Measurements from ENCODE around the gene NCEH1.
"Not testable (repeated sequence)": the region's sequence is repeated elsewhere in the genome, so short reads cannot be mapped to it uniquely, and the experiment has no call there.

Gene NCEH1, protein sequence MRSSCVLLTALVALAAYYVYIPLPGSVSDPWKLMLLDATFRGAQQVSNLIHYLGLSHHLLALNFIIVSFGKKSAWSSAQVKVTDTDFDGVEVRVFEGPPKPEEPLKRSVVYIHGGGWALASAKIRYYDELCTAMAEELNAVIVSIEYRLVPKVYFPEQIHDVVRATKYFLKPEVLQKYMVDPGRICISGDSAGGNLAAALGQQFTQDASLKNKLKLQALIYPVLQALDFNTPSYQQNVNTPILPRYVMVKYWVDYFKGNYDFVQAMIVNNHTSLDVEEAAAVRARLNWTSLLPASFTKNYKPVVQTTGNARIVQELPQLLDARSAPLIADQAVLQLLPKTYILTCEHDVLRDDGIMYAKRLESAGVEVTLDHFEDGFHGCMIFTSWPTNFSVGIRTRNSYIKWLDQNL

DNA sequence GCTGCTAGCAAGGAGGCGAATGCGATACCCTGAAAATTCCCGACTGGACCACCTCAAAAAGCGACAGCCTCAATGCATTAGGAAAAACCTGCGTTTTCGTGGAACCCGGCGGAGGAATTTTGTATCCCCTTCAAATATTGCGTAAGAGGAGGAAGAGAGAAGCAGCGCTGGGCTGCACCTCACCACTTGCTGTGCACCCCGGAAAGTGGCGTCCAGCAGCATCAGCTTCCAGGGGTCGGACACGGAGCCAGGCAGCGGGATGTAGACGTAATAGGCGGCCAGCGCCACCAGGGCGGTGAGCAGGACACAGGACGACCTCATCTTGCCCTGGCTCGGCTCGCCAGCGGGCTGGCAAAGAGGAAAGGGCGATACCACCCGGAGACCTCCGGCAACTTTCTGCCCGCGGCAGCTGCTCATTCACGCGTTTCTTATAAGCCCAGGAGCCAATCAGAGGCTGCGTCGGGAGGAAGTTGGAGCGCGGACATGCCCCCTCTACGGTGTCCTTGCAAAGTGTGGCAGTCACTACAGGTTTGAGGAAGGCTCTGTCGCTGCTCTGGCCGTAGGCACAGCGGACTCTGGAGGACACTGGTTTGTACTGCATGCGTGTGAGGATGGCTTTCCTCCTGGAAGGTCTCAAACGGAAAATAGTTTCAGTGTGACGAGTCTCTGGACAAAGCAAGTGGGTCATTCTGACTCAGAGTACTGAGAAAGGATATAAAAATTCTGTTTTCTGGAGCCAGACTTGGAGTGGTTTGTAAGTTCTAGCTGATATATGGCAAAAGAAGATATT is at the start of gene NCEH1:
NCEH1 (minus strand) TSS at position 404 of the 790 bp plus-strand sequence; CDS start at position 321, 83 bp downstream.
- Histone ChIP-seq H3K9me3 (ENCODE audit: control insufficient read depth, insufficient read depth, low read length) (no peaks in the 10 kb centered on the region), H3K27me3 (ENCODE audit: control insufficient read depth, insufficient read depth, low read length) (no peaks in the 10 kb centered on the region), H3K9ac (ENCODE audit: low read depth, low read length) (peak within 1 kb of the TSS; percentile 70), H3K4me1 (ENCODE audit: control insufficient read depth, insufficient read depth, low read length) (peaks cover 12% of the 10 kb centered on the region), H3K4me3 (ENCODE audit: low read depth, low read length) (peak within 1 kb of the TSS; percentile 98), H3K36me3 (ENCODE audit: control insufficient read depth, insufficient read depth, low read length) (no peaks in the 10 kb centered on the region)

DNA sequence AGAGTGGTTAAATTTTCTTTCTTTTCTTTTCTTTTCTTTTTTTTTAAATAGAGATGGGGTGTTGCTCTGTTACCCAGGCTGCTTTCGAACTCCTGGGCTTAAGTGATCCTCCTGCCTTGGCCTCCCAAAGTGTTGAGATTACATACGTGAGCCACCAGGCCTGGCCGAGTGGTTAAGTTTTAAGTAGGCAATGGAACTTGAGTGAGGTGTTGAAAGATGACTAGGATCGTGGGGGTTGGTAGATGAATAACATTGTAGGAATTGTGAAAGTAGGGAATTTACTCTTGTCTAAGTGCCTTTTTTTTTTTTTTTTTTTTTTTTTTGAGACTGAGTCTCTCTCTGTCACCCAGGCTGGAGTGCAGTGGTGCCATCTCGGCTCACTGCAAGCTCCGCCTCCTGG is 49.5 kb upstream of the NCEH1 start:
- H3K27me3 ChIP-seq (ENCODE audit: control insufficient read depth, insufficient read depth, low read length); H3K4me1 ChIP-seq (ENCODE audit: control insufficient read depth, insufficient read depth, low read length); H3K9me3 ChIP-seq (ENCODE audit: control insufficient read depth, insufficient read depth, low read length); H3K9ac ChIP-seq (ENCODE audit: low read depth, low read length); H3K4me3 ChIP-seq (ENCODE audit: low read depth, low read length): not testable (repeated sequence)
- H3K36me3 ChIP-seq (ENCODE audit: control insufficient read depth, insufficient read depth, low read length): peaks cover 35% of the 10 kb centered on the region

DNA sequence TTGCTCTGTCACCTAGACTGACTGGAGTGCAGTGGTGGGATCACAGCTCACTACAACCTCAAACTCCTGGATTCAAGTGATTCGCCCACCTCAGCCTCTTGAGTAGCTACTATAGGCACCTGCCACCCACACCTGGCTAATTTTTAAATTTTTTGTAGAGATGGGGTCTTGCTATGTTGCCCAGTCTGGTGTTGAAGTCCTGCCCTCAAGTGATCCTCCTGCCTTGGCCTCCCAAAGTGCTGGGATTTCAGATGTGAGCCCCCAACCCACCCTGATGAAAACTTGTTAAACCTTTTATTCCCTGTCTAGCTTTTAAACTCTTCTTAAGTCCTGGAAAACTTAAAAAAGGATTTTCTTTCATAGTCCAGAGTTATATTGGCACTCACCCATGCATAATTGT is 42.3 kb upstream of the NCEH1 start:
- Histone ChIP-seq H3K4me1 (ENCODE audit: control insufficient read depth, insufficient read depth, low read length) (peaks cover 8% of the 10 kb centered on the region), H3K9ac (ENCODE audit: low read depth, low read length) (no peak overlapping the region), H3K27me3 (ENCODE audit: control insufficient read depth, insufficient read depth, low read length) (no peaks in the 10 kb centered on the region), H3K9me3 (ENCODE audit: control insufficient read depth, insufficient read depth, low read length) (no peaks in the 10 kb centered on the region), H3K36me3 (ENCODE audit: control insufficient read depth, insufficient read depth, low read length) (peaks cover 12% of the 10 kb centered on the region), H3K4me3 (ENCODE audit: low read depth, low read length) (no peak overlapping the region)

DNA sequence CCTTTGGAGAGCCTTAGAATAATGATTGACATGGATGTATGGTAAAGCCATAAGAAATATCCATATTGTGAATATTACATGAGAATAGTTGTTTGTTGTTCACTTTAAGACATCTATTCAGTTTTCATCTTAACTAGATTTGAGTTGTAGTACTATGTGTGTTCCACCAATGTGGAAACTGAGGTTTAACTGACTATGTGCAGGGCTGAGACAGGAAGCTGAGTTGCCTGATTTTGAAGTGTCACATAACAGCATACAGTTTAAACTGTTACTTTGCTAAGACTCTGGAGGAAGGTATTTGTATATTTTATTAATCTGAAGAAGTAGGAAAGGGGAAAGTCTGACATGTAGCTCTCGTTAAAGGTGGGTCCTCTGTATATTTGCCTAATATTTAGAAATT is 41.8 kb upstream of the NCEH1 start:
- H3K36me3 ChIP-seq (ENCODE audit: control insufficient read depth, insufficient read depth, low read length): peaks cover 12% of the 10 kb centered on the region
- H3K9me3 ChIP-seq (ENCODE audit: control insufficient read depth, insufficient read depth, low read length): no peaks in the 10 kb centered on the region
- peaks cover 8% of the 10 kb centered on the region for H3K4me1 ChIP-seq (ENCODE audit: control insufficient read depth, insufficient read depth, low read length)
- H3K4me3 ChIP-seq (ENCODE audit: low read depth, low read length): peak overlapping the region; percentile 6
- H3K27me3 ChIP-seq (ENCODE audit: control insufficient read depth, insufficient read depth, low read length): no peaks in the 10 kb centered on the region
- H3K9ac ChIP-seq (ENCODE audit: low read depth, low read length): no peak overlapping the region

DNA sequence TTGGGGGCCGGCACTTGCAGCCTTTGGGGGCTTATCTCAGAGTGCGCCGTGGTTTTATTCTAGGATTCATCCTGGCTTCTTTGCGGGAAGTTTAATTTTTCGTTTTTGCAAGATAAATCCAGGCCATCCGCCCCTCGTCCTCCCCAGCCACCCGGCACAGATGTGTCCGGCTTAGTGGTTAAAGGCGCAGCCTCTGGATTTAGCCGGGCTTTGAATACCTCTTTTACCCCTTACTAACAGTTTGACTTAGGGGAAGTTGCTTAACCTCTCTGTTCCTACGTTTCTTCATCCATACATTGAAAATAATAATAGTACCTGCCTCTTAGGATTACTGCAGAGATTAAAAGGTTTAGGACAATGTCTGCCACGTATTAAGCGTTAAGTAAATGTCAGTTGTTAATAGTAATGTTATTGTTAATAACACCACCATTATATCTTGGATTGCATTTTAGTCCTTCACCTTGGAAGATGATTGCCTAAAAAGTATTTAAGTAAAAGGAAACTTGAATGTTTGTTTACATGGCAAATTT is 40.4 kb upstream of the NCEH1 start:
- peaks cover 10% of the 10 kb centered on the region for H3K36me3 ChIP-seq (ENCODE audit: control insufficient read depth, insufficient read depth, low read length)
- H3K27me3 ChIP-seq (ENCODE audit: control insufficient read depth, insufficient read depth, low read length): no peaks in the 10 kb centered on the region
- peak overlapping the region; percentile 90 for H3K9ac ChIP-seq (ENCODE audit: low read depth, low read length)
- peak overlapping the region; percentile 91 for H3K4me3 ChIP-seq (ENCODE audit: low read depth, low read length)
- H3K9me3 ChIP-seq (ENCODE audit: control insufficient read depth, insufficient read depth, low read length): no peaks in the 10 kb centered on the region
- H3K4me1 ChIP-seq (ENCODE audit: control insufficient read depth, insufficient read depth, low read length): peaks cover 8% of the 10 kb centered on the region

DNA sequence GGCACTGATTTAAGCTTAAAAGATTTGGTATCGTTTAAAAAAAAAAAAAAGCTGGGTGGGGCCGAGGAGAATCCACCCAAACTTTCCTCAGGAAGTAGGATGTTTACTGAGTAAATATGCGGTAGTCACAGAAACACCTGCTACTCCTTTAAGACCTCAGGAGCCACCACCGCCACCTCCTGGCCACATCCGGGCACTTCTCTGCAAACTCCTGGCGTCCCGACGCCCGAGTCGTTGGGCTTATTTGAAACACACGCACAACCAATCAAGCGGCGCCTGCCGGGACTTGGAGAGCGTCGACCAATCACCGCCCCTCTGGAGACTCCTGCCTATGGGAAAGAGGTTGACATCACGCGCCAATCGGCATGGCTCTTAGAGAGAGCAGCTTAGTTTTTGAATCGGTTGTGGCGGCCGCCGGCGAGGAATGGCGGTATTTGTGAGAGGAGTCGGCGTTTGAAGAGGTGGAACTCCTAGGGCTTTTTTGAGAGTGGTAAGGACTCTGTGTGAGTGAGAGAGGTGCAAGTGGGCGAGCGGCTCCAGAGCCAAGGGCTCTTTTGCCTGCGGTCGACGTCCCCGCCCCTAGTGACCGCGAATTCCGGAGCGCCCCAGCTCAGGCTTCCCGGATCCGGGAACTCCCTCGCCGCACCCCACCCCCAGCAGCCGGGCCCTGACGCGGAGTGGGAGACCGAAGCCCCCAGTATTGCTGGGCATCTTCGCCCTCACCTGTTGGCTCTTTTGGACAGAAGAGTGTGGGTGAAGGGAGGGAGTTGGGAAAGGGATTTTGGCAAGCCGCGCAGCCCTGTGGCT is 39.7 kb upstream of the NCEH1 start, which contains the start of gene ECT2:
ECT2 (plus strand) TSS at position 359 of the 807 bp plus-strand sequence. CDS start 3,805 bp downstream, outside the sequence.
- H3K4me3 ChIP-seq (ENCODE audit: low read depth, low read length): peak within 1 kb of the TSS; percentile 91
- no peaks in the 10 kb centered on the region for H3K9me3 ChIP-seq (ENCODE audit: control insufficient read depth, insufficient read depth, low read length)
- H3K27me3 ChIP-seq (ENCODE audit: control insufficient read depth, insufficient read depth, low read length): no peaks in the 10 kb centered on the region
- H3K4me1 ChIP-seq (ENCODE audit: control insufficient read depth, insufficient read depth, low read length): peaks cover 8% of the 10 kb centered on the region
- peak within 1 kb of the TSS; percentile 90 for H3K9ac ChIP-seq (ENCODE audit: low read depth, low read length)
- H3K36me3 ChIP-seq (ENCODE audit: control insufficient read depth, insufficient read depth, low read length): peaks cover 3% of the 10 kb centered on the region

DNA sequence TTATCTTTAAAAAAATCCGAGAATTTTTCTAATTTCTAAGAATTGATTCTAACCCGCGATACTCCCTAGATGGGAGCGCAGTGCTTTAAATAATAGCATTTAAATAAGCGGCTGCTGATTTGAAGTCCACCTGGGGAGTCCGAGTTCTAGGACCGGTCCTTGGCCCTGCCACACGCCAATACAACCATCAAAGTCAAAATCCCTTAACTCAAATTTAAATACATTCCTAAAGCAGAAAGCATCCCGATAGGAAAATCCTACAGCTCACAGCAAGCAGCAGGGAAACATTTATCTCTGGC is 39.2 kb upstream of the NCEH1 start:
- Histone ChIP-seq H3K4me3 (ENCODE audit: low read depth, low read length) (peak overlapping the region; percentile 51), H3K9me3 (ENCODE audit: control insufficient read depth, insufficient read depth, low read length) (no peaks in the 10 kb centered on the region), H3K4me1 (ENCODE audit: control insufficient read depth, insufficient read depth, low read length) (peaks cover 6% of the 10 kb centered on the region), H3K27me3 (ENCODE audit: control insufficient read depth, insufficient read depth, low read length) (no peaks in the 10 kb centered on the region), H3K9ac (ENCODE audit: low read depth, low read length) (no peak overlapping the region), H3K36me3 (ENCODE audit: control insufficient read depth, insufficient read depth, low read length) (no peaks in the 10 kb centered on the region)

DNA sequence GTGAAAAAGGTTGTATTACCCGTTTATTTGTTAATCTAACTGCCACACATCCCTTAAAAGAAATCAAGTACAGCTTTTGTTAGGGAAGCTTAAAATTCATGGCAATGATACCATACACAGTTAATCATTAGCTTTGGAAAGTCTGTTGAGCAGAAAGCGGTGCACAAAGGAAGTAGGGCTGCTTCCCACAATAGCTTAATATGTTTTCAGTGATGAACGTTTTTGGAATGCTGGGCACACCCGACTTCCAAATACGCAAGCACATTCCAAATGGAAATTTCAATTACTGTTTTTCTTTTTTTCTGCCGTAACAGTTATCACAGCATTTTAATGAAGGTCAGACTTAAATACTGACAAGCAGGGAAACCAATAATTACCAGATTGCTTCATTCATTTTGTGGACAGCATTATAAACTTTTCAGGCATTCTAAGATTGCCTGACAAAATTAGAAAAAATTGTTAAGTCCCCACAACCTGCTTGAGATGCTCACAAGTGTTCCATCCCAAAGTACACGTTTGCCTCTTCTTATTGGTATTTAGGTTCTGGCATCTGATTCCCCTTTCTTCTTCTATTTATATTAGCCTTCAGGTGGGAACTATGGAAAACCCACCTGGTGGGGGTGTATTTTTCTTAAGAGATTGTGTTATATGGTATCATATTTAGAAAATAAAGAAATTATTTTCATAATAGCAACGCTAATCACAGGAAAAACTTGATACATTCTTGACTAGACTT is 38.5 kb upstream of the NCEH1 start:
- Histone ChIP-seq H3K4me1 (ENCODE audit: control insufficient read depth, insufficient read depth, low read length) (peaks cover 3% of the 10 kb centered on the region), H3K4me3 (ENCODE audit: low read depth, low read length) (peak overlapping the region; percentile 51), H3K27me3 (ENCODE audit: control insufficient read depth, insufficient read depth, low read length) (no peaks in the 10 kb centered on the region), H3K9me3 (ENCODE audit: control insufficient read depth, insufficient read depth, low read length) (no peaks in the 10 kb centered on the region), H3K9ac (ENCODE audit: low read depth, low read length) (no peak overlapping the region), H3K36me3 (ENCODE audit: control insufficient read depth, insufficient read depth, low read length) (no peaks in the 10 kb centered on the region)

DNA sequence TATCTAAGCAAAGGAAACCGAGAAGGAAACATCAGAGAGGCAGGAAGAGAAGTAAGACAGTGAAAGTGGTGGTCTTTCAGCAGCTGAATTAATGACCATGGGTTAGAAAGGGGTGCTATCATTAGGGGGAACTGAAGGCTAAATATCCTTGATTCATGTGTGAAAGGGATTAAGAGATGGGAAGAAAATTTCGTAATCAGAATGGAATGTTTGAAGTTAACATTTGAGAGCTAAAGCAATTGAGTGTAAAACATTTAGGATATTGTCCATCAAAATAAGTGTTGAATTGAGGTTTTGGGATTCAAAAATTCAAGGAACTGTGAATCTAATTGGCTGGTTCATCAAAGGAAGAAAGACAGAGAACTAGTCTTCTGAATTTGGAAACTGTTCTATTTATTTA is 35.6 kb upstream of the NCEH1 start:
- no peaks in the 10 kb centered on the region for H3K36me3 ChIP-seq (ENCODE audit: control insufficient read depth, insufficient read depth, low read length)
- no peak overlapping the region for H3K9ac ChIP-seq (ENCODE audit: low read depth, low read length)
- H3K27me3 ChIP-seq (ENCODE audit: control insufficient read depth, insufficient read depth, low read length): no peaks in the 10 kb centered on the region
- no peaks in the 10 kb centered on the region for H3K9me3 ChIP-seq (ENCODE audit: control insufficient read depth, insufficient read depth, low read length)
- no peaks in the 10 kb centered on the region for H3K4me1 ChIP-seq (ENCODE audit: control insufficient read depth, insufficient read depth, low read length)
- no peak overlapping the region for H3K4me3 ChIP-seq (ENCODE audit: low read depth, low read length)

DNA sequence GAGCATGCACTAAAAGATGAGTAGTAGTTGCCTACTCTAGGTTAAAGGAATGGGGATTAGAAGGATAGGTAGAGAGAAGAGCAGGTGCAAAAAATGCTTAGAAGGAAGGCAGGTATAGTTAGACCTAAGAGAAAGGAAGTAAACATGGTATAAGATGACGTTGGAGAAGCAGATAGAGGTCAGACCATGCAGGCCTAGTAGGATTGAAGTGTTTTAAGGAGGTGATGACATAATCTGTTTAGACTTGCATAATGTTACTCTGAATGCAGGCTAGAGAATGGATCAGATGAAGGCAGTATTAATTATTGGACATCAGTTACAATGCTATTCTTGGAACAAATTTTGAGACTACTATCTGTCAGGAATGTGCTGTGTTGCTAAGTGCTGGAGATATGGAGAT is 28.6 kb upstream of the NCEH1 start:
- Histone ChIP-seq H3K27me3 (ENCODE audit: control insufficient read depth, insufficient read depth, low read length) (no peaks in the 10 kb centered on the region), H3K36me3 (ENCODE audit: control insufficient read depth, insufficient read depth, low read length) (no peaks in the 10 kb centered on the region), H3K4me3 (ENCODE audit: low read depth, low read length) (no peak overlapping the region), H3K9ac (ENCODE audit: low read depth, low read length) (no peak overlapping the region), H3K9me3 (ENCODE audit: control insufficient read depth, insufficient read depth, low read length) (no peaks in the 10 kb centered on the region), H3K4me1 (ENCODE audit: control insufficient read depth, insufficient read depth, low read length) (no peaks in the 10 kb centered on the region)

GRCh38 chr3:172735014-172735413 is 24.1 kb upstream of the NCEH1 start:
- no peak overlapping the region for H3K9ac ChIP-seq (ENCODE audit: low read depth, low read length)
- H3K36me3 ChIP-seq (ENCODE audit: control insufficient read depth, insufficient read depth, low read length): no peaks in the 10 kb centered on the region
- H3K4me3 ChIP-seq (ENCODE audit: low read depth, low read length): no peak overlapping the region
- H3K27me3 ChIP-seq (ENCODE audit: control insufficient read depth, insufficient read depth, low read length): no peaks in the 10 kb centered on the region
- H3K4me1 ChIP-seq (ENCODE audit: control insufficient read depth, insufficient read depth, low read length): no peaks in the 10 kb centered on the region
- H3K9me3 ChIP-seq (ENCODE audit: control insufficient read depth, insufficient read depth, low read length): no peaks in the 10 kb centered on the region
